HEK293 (cell line): ENCODE results near the gene PRADC1.

ENCODE experiments used
- CTCF ChIA-PET: fragments of 350-600 bp; formaldehyde crosslinking; extraction: SDS; loops from one replicate; lab custom pipeline; 2021; ENCODE audit warnings: antibody characterized with exemption; lab: Yijun Ruan, JAX
- POLR2A ChIA-PET: fragments of 300-600 bp; formaldehyde crosslinking; extraction: SDS; loops from one replicate; lab custom pipeline; 2020; ENCODE audit warnings: antibody characterized with exemption, inconsistent platforms; lab: Yijun Ruan, JAX
- H3K27ac ChIP-seq: fragments of 200-500 bp; sonication (Bioruptor generic); 2 replicates; pipeline ENCODE4 v1.5.1; 2014; ENCODE audit warnings: low read depth, low read length, control low read depth, inconsistent platforms; ENCODE audit errors: extremely low read depth
- H3K36me3 ChIP-seq, 2 experiments: fragments of 200-500 bp in 1 of 2; sonication (Bioruptor generic) in 1 of 2; 1 replicate in 1 of 2; 2 replicates in 1 of 2; pipeline ENCODE4 v1.5.1; 2014 to 2017; ENCODE audit warnings: inconsistent platforms in 2 of 2, low read length in 2 of 2; ENCODE audit not compliant: control insufficient read depth in 2 of 2, insufficient read depth in 1 of 2
- H3K4me1 ChIP-seq: fragments of 200-500 bp; sonication (Bioruptor generic); 2 replicates; pipeline ENCODE4 v1.5.1; 2014; ENCODE audit warnings: mild to moderate bottlenecking, low read length, inconsistent platforms; ENCODE audit not compliant: control insufficient read depth, insufficient read depth
- H3K4me3 ChIP-seq: 2 replicates; pipeline ENCODE4 v1.5.1; 2011; ENCODE audit warnings: low read depth, mild to moderate bottlenecking, control low read depth, low read length, moderate library complexity
- H3K9me3 ChIP-seq: fragments of 200-500 bp; sonication (Bioruptor generic); 2 replicates; pipeline ENCODE4 v1.5.1; 2014; ENCODE audit warnings: low read depth, low read length, inconsistent platforms; ENCODE audit not compliant: control insufficient read depth, insufficient read depth
- BCL11B ChIP-seq: fragments of 450-650 bp; formaldehyde crosslinking; IDR thresholded peaks from 2 replicates; pipeline ENCODE4 v1.5.1; 2016; ENCODE audit warnings: low read depth, missing biosample characterization, missing genetic modification characterization
- HOXA7 ChIP-seq: sonication (generic); formaldehyde crosslinking; IDR thresholded peaks from 2 replicates; pipeline ENCODE4 v1.8.1; 2022; ENCODE audit warnings: missing genetic modification reagents, borderline replicate concordance
- MZF1 ChIP-seq: fragments of 450-650 bp; formaldehyde crosslinking; IDR thresholded peaks from 2 replicates; pipeline ENCODE4 v1.5.1; 2017; ENCODE audit warnings: missing biosample characterization, missing genetic modification characterization, borderline replicate concordance
- RBAK ChIP-seq: fragments of 450-650 bp; formaldehyde crosslinking; IDR thresholded peaks from 2 replicates; pipeline ENCODE4 v1.5.1; 2016; ENCODE audit warnings: missing biosample characterization, missing genetic modification characterization
- REPIN1 ChIP-seq: fragments of 450-650 bp; formaldehyde crosslinking; IDR thresholded peaks from 2 replicates; pipeline ENCODE4 v1.5.1; 2017; ENCODE audit warnings: missing biosample characterization, missing genetic modification characterization, low read depth
- ZNF169 ChIP-seq: fragments of 450-650 bp; formaldehyde crosslinking; IDR thresholded peaks from 2 replicates; pipeline ENCODE4 v1.5.1; 2016; ENCODE audit warnings: missing biosample characterization, missing genetic modification characterization
- ZNF544 ChIP-seq: fragments of 450-650 bp; formaldehyde crosslinking; IDR thresholded peaks from 2 replicates; pipeline ENCODE4 v1.5.0; 2017; ENCODE audit warnings: missing biosample characterization, missing genetic modification characterization
- ZNF600 ChIP-seq: fragments of 450-650 bp; formaldehyde crosslinking; IDR thresholded peaks from 2 replicates; pipeline ENCODE4 v1.5.1; 2016; ENCODE audit warnings: missing biosample characterization, missing genetic modification characterization
- ZNF776 ChIP-seq: fragments of 450-650 bp; formaldehyde crosslinking; IDR thresholded peaks from 2 replicates; pipeline ENCODE4 v1.5.0; 2017; ENCODE audit warnings: missing biosample characterization, missing genetic modification characterization, borderline replicate concordance
- TF ChIP-seq, protein P1 (sequence below): fragments of 450-650 bp; formaldehyde crosslinking; IDR thresholded peaks from 2 replicates; pipeline ENCODE4 v1.5.1; 2016; ENCODE audit warnings: missing biosample characterization, missing genetic modification characterization, borderline replicate concordance
- TF ChIP-seq, protein P2 (sequence below): fragments of 450-650 bp; formaldehyde crosslinking; IDR thresholded peaks from 2 replicates; pipeline ENCODE4 v1.5.1; 2016; ENCODE audit warnings: missing biosample characterization, missing genetic modification characterization
- TF ChIP-seq, protein P3 (sequence below): sonication (generic); formaldehyde crosslinking; IDR thresholded peaks from 2 replicates; pipeline ENCODE4 v1.8.1; 2022; ENCODE audit warnings: mild to moderate bottlenecking, moderate library complexity, missing genetic modification reagents
- TF ChIP-seq, protein P4 (sequence below): fragments of 450-650 bp; formaldehyde crosslinking; IDR thresholded peaks from 2 replicates; pipeline ENCODE4 v1.5.1; 2016; ENCODE audit warnings: missing biosample characterization, missing genetic modification characterization
- TF ChIP-seq, protein P5 (sequence below): fragments of 450-650 bp; IDR thresholded peaks from 2 replicates; pipeline ENCODE4 v1.5.1; 2018; ENCODE audit warnings: missing biosample characterization, missing genetic modification characterization
- TF ChIP-seq, protein P6 (sequence below): fragments of 450-650 bp; formaldehyde crosslinking; IDR thresholded peaks from 2 replicates; pipeline ENCODE4; 2016; ENCODE audit warnings: missing biosample characterization, missing genetic modification characterization
- TF ChIP-seq, protein P7 (sequence below): fragments of 450-650 bp; formaldehyde crosslinking; IDR thresholded peaks from 2 replicates; pipeline ENCODE4 v1.5.1; 2017; ENCODE audit warnings: missing biosample characterization, missing genetic modification characterization

The PRADC1 gene

DNA sequence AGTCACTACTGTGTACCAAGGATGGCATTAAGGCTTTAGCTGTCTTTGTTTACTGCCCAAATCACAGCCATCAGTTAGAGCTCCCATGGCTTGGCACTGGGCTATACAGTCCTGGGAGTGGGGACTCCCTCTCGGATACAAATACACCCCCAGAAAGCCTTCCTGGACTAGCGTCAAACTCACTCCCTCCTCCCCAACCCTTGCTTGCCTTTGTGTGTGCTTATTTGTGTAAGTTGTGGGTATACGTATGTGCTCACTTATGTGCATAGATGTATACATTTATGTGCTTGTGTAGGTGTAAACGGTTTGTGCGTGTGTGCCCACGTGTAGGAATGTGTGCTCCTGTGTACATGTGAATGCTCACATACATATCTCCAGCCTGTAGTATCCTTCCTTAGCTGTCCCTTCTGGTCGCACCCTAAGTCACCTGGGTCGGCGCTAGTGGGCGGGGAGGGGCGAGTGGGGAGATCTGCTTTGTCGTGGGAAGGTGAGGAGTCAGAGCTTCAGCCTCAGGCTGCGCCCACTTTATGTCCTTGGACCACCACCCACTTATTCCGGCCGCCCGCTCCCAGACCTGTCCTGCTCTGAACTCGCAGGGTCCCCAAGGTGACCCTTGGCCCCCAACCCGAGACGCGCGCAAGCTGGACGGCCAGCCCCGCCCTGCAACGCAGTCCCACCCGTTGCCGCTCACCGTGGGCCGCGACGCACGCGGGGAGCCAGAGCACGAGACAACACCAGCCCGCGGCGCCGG lies 461 bp downstream of the PRADC1 start (continued):
- TF ChIP-seq ZNF544 (tag by site-specific recombination) (no peak), ZNF776 (tag by site-specific recombination) (no peak), REPIN1 (tag by site-specific recombination) (no peak), ZNF600 (no peak), MZF1 (tag by site-specific recombination) (no peak), HOXA7 (CRISPR knock-in tag) (no peak), ZNF169 (tag by site-specific recombination) (no peak)
- TF ChIP-seq, protein P1, sequence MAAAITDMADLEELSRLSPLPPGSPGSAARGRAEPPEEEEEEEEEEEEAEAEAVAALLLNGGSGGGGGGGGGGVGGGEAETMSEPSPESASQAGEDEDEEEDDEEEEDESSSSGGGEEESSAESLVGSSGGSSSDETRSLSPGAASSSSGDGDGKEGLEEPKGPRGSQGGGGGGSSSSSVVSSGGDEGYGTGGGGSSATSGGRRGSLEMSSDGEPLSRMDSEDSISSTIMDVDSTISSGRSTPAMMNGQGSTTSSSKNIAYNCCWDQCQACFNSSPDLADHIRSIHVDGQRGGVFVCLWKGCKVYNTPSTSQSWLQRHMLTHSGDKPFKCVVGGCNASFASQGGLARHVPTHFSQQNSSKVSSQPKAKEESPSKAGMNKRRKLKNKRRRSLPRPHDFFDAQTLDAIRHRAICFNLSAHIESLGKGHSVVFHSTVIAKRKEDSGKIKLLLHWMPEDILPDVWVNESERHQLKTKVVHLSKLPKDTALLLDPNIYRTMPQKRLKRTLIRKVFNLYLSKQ = no peak
- TF ChIP-seq, protein P2, sequence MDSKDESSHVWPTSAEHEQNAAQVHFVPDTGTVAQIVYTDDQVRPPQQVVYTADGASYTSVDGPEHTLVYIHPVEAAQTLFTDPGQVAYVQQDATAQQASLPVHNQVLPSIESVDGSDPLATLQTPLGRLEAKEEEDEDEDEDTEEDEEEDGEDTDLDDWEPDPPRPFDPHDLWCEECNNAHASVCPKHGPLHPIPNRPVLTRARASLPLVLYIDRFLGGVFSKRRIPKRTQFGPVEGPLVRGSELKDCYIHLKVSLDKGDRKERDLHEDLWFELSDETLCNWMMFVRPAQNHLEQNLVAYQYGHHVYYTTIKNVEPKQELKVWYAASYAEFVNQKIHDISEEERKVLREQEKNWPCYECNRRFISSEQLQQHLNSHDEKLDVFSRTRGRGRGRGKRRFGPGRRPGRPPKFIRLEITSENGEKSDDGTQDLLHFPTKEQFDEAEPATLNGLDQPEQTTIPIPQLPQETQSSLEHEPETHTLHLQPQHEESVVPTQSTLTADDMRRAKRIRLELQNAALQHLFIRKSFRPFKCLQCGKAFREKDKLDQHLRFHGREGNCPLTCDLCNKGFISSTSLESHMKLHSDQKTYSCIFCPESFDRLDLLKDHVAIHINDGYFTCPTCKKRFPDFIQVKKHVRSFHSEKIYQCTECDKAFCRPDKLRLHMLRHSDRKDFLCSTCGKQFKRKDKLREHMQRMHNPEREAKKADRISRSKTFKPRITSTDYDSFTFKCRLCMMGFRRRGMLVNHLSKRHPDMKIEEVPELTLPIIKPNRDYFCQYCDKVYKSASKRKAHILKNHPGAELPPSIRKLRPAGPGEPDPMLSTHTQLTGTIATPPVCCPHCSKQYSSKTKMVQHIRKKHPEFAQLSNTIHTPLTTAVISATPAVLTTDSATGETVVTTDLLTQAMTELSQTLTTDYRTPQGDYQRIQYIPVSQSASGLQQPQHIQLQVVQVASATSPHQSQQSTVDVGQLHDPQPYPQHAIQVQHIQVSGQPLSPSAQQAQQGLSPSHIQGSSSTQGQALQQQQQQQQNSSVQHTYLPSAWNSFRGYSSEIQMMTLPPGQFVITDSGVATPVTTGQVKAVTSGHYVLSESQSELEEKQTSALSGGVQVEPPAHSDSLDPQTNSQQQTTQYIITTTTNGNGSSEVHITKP = no peak
- TF ChIP-seq, protein P3, sequence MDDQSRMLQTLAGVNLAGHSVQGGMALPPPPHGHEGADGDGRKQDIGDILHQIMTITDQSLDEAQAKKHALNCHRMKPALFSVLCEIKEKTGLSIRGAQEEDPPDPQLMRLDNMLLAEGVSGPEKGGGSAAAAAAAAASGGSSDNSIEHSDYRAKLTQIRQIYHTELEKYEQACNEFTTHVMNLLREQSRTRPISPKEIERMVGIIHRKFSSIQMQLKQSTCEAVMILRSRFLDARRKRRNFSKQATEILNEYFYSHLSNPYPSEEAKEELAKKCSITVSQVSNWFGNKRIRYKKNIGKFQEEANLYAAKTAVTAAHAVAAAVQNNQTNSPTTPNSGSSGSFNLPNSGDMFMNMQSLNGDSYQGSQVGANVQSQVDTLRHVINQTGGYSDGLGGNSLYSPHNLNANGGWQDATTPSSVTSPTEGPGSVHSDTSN (CRISPR knock-in tag) = 0 out of 2 replicates have a peak, but pooled peaks have one; percentile 68
- TF ChIP-seq, protein P4, sequence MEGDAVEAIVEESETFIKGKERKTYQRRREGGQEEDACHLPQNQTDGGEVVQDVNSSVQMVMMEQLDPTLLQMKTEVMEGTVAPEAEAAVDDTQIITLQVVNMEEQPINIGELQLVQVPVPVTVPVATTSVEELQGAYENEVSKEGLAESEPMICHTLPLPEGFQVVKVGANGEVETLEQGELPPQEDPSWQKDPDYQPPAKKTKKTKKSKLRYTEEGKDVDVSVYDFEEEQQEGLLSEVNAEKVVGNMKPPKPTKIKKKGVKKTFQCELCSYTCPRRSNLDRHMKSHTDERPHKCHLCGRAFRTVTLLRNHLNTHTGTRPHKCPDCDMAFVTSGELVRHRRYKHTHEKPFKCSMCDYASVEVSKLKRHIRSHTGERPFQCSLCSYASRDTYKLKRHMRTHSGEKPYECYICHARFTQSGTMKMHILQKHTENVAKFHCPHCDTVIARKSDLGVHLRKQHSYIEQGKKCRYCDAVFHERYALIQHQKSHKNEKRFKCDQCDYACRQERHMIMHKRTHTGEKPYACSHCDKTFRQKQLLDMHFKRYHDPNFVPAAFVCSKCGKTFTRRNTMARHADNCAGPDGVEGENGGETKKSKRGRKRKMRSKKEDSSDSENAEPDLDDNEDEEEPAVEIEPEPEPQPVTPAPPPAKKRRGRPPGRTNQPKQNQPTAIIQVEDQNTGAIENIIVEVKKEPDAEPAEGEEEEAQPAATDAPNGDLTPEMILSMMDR (tag by site-specific recombination) = peak; percentile 66
- TF ChIP-seq, protein P5, sequence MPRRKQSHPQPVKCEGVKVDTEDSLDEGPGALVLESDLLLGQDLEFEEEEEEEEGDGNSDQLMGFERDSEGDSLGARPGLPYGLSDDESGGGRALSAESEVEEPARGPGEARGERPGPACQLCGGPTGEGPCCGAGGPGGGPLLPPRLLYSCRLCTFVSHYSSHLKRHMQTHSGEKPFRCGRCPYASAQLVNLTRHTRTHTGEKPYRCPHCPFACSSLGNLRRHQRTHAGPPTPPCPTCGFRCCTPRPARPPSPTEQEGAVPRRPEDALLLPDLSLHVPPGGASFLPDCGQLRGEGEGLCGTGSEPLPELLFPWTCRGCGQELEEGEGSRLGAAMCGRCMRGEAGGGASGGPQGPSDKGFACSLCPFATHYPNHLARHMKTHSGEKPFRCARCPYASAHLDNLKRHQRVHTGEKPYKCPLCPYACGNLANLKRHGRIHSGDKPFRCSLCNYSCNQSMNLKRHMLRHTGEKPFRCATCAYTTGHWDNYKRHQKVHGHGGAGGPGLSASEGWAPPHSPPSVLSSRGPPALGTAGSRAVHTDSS = no peak

DNA sequence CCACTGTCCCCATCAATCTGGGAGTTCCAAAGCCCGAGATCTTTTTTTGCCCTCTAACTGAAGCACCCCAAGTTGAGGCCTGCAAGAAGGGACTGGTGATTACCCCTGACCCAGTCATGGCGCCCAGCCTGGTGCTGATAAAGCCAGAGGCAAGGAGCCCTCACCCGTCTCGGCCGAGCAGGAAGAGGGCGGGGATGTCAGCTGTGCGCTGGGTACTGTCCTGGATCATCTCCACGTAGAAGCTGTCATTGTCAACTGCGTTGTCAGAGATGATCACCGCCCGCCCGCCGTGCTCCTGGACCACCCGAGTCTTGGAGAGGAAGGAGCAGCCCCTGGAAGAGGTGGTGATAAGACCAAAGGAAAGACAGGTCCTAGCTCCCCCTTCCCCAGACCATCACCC lies 4.4 kb downstream of the PRADC1 start:
- POLR2A ChIA-PET = no interaction called here
- H3K27ac ChIP-seq = no peak overlapping the region
- no peak overlapping the region for H3K4me3 ChIP-seq
- peaks cover 0 to 57% of the 10 kb centered on the region in 2 experiments; a peak in 1 of 3 replicates for H3K36me3 ChIP-seq
- CTCF ChIA-PET = interaction anchor here (0.8 to 1.1 kb wide), 2 partner anchors 16 to 51 kb away, joined by 4 read pairs; no protein-coding TSS in a partner anchor
- H3K4me1 ChIP-seq = 0 out of 2 replicates have a peak, but pooled peaks cover 4% of the 10 kb centered on the region
- H3K9me3 ChIP-seq = no peaks in the 10 kb centered on the region
- TF ChIP-seq, protein P6, sequence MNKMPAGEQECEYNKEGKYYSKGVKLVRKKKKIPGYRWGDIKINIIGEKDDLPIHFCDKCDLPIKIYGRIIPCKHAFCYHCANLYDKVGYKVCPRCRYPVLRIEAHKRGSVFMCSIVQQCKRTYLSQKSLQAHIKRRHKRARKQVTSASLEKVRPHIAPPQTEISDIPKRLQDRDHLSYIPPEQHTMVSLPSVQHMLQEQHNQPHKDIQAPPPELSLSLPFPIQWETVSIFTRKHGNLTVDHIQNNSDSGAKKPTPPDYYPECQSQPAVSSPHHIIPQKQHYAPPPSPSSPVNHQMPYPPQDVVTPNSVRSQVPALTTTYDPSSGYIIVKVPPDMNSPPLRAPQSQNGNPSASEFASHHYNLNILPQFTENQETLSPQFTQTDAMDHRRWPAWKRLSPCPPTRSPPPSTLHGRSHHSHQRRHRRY (tag by site-specific recombination) = no peak
- TF ChIP-seq RBAK (tag by site-specific recombination) (no peak), BCL11B (tag by site-specific recombination) (no peak)
- TF ChIP-seq, protein P7, sequence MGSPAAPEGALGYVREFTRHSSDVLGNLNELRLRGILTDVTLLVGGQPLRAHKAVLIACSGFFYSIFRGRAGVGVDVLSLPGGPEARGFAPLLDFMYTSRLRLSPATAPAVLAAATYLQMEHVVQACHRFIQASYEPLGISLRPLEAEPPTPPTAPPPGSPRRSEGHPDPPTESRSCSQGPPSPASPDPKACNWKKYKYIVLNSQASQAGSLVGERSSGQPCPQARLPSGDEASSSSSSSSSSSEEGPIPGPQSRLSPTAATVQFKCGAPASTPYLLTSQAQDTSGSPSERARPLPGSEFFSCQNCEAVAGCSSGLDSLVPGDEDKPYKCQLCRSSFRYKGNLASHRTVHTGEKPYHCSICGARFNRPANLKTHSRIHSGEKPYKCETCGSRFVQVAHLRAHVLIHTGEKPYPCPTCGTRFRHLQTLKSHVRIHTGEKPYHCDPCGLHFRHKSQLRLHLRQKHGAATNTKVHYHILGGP (tag by site-specific recombination) = no peak
